Liver (tissue), 9 donors: ENCODE data around the gene NRG3. TPM values are rescaled to one million over a fixed set of nuclear protein-coding genes. Genes with fewer than 3 reads are reported as not detected.

Experiments used
- DNase-seq: peaks from one replicate; pipeline ENCODE4 v3.0.0-alpha.2; 2017; ENCODE audit warnings: low spot score
- H3K27ac ChIP-seq, 2 donors: one replicate each; pipeline ENCODE4 v1.7.0; 2013; ENCODE audit warnings: inconsistent platforms in 2 of 2, low read length in 2 of 2, control low read depth in 1 of 2, low read depth in 1 of 2, mild to moderate bottlenecking in 1 of 2
- H3K27me3 ChIP-seq, 4 donors: one replicate each; pipeline versions ENCODE4 v1.6.1 to v1.7.0; 2013; ENCODE audit warnings: low read length in 3 of 4, inconsistent platforms in 1 of 4, mild to moderate bottlenecking in 1 of 4, moderate library complexity in 1 of 4; ENCODE audit not compliant: control insufficient read depth in 4 of 4, insufficient read depth in 4 of 4
- H3K36me3 ChIP-seq, 4 donors: one replicate each; pipeline versions ENCODE4 v1.6.1 to v1.7.0; 2013; ENCODE audit warnings: low read length in 3 of 4, mild to moderate bottlenecking in 3 of 4, low read depth in 1 of 4, moderate library complexity in 1 of 4; ENCODE audit not compliant: control insufficient read depth in 4 of 4, insufficient read depth in 3 of 4
- H3K4me1 ChIP-seq, 4 donors: one replicate each; pipeline versions ENCODE4 v1.6.1 to v1.7.0; 2013; ENCODE audit warnings: low read length in 3 of 4, mild to moderate bottlenecking in 3 of 4, moderate library complexity in 1 of 4; ENCODE audit not compliant: control insufficient read depth in 4 of 4, insufficient read depth in 4 of 4
- H3K4me3 ChIP-seq, 3 donors: one replicate each; pipeline versions ENCODE4 v1.6.1 to v1.7.0; 2013; ENCODE audit warnings: low read length in 3 of 3, control low read depth in 1 of 3, low read depth in 1 of 3, mild to moderate bottlenecking in 1 of 3
- H3K9ac ChIP-seq, 2 donors: one replicate each; pipeline ENCODE4 v1.7.0; 2013; ENCODE audit warnings: low read length in 2 of 2, mild to moderate bottlenecking in 2 of 2, moderate library complexity in 2 of 2, control low read depth in 1 of 2, low read depth in 1 of 2
- H3K9me3 ChIP-seq, 4 donors: one replicate each; pipeline versions ENCODE4 v1.6.1 to v1.7.0; 2013; ENCODE audit warnings: low read length in 3 of 4; ENCODE audit not compliant: control insufficient read depth in 4 of 4
- ATF3 ChIP-seq: IDR thresholded peaks from 2 replicates; pipeline ENCODE4 v1.6.1; 2016; ENCODE audit warnings: antibody characterized with exemption
- CTCF ChIP-seq: fragments of 150-350 bp; IDR thresholded peaks from 2 replicates; pipeline ENCODE4 v1.5.1; 2017; ENCODE audit warnings: improper control_type of control experiment, low read depth, low read length; ENCODE audit not compliant: missing input control
- EGR1 ChIP-seq, 2 donors: IDR thresholded peaks; 2 replicates each; pipeline ENCODE4 v1.6.1; 2016 to 2018; ENCODE audit warnings: antibody characterized with exemption in 2 of 2, low read depth in 2 of 2
- FOXA2 ChIP-seq: IDR thresholded peaks from 2 replicates; pipeline ENCODE4 v1.6.1; 2016; ENCODE audit warnings: antibody characterized with exemption
- HNF4G ChIP-seq: IDR thresholded peaks from 2 replicates; pipeline ENCODE4 v1.6.1; 2016; ENCODE audit warnings: antibody characterized with exemption
- JUND ChIP-seq, 2 donors: IDR thresholded peaks; 2 replicates each; pipeline ENCODE4 v1.6.1; 2016; ENCODE audit warnings: antibody characterized with exemption in 2 of 2
- NR2F2 ChIP-seq: IDR thresholded peaks from 2 replicates; pipeline ENCODE4 v1.6.1; 2016; ENCODE audit warnings: antibody characterized with exemption
- RAD21 ChIP-seq, 2 donors: IDR thresholded peaks; 2 replicates each; pipeline ENCODE4 v1.6.1; 2016; ENCODE audit warnings: antibody characterized with exemption in 2 of 2, mild to moderate bottlenecking in 2 of 2
- RXRA ChIP-seq, 2 donors: IDR thresholded peaks; 2 replicates each; pipeline ENCODE4 v1.6.1; 2017 to 2018; ENCODE audit warnings: antibody characterized with exemption in 2 of 2, mild to moderate bottlenecking in 1 of 2
- TAF1 ChIP-seq: conservative IDR thresholded peaks from 2 replicates; pipeline ENCODE4 v1.6.1; 2016; ENCODE audit warnings: antibody characterized with exemption, mild to moderate bottlenecking
- YY1 ChIP-seq: IDR thresholded peaks from 2 replicates; pipeline ENCODE4 v1.6.1; 2016; ENCODE audit warnings: antibody characterized with exemption, mild to moderate bottlenecking
- ZBTB33 ChIP-seq: IDR thresholded peaks from 2 replicates; pipeline ENCODE4 v1.6.1; 2016; ENCODE audit warnings: antibody characterized with exemption
- WGBS: extraction: QIAGEN DNeasy Blood & Tissue Kit; methylation state at CpG from one replicate; pipeline ENCODE4 v1.1.7; 2013; 5-methylcytosine and 5-hydroxymethylcytosine counted together
- polyA plus RNA-seq, 2 donors: library from polyadenylated mRNA; stranded (reverse) in 1 of 2; unstranded in 1 of 2; fragments of 200-250 nt in 1 of 2; fragments of >200 nt in 1 of 2; fragmentation: Nextera tagmentation in 1 of 2; extraction: Ambion mirVana in 1 of 2; gene quantifications; one replicate each; pipeline versions ENCODE4 v1.2.1 to v1.2.3, GENCODE V29; 2013 to 2015
- total RNA-seq, 2 donors: library from RNA; depleted of rRNA; stranded (reverse); fragments of >200 nt; gene quantifications; one replicate each; pipeline ENCODE4 v1.2.3, GENCODE V29; 2014
- donor health status: healthy.
- donor health status: healthy.
- donor health status: healthy.
- donor health status: healthy.
- donor health status: healthy.

Gene NRG3
- total and polyA plus RNA-seq, 4 donors: 0.24 to 3.7 (median 0.38) TPM

- no peaks in the 10 kb centered on the region for H3K9me3 ChIP-seq
- no peaks in the 10 kb centered on the region for H3K27me3 ChIP-seq
- H3K27ac ChIP-seq: no peak overlapping the region
- H3K36me3 ChIP-seq: no peaks in the 10 kb centered on the region
- H3K9ac ChIP-seq: no peak overlapping the region
- TF ChIP-seq RXRA (IDR thresholded peaks at IDR 0.05) (no peak), RAD21 (IDR thresholded peaks at IDR 0.05) (no peak), YY1 (no peak), EGR1 (IDR thresholded peaks at IDR 0.05; ENCODE audit: low read depth in 2 of 2) (no peak), FOXA2 (no peak), TAF1 (no peak), ATF3 (no peak), CTCF (no peak)
- H3K4me3 ChIP-seq: no peak overlapping the region
- WGBS: 89% methylated on average over 7 of the region's 7 CpGs
- DNase-seq: no peak
- no peaks in the 10 kb centered on the region for H3K4me1 ChIP-seq
Measured at GRCh38 chr10:82815680-82816079, 940.7 kb downstream of the NRG3 start.

- Histone ChIP-seq H3K27ac (no peak overlapping the region), H3K9ac (no peak overlapping the region), H3K36me3 (no peaks in the 10 kb centered on the region), H3K4me3 (no peak overlapping the region), H3K27me3 (no peaks in the 10 kb centered on the region), H3K4me1 (no peaks in the 10 kb centered on the region), H3K9me3 (no peaks in the 10 kb centered on the region)
- no peak for DNase-seq
- TF ChIP-seq EGR1 (IDR thresholded peaks at IDR 0.05; ENCODE audit: low read depth in 2 of 2): no peak
- TF ChIP-seq CTCF: no peak
- no peak for TF ChIP-seq NR2F2
- TF ChIP-seq TAF1: no peak
- TF ChIP-seq FOXA2: no peak
- no peak for TF ChIP-seq ATF3
- WGBS: 90% methylated on average over 6 of the region's 6 CpGs
Measured at GRCh38 chr10:82817676-82818422, 942.9 kb downstream of the NRG3 start.

- Histone ChIP-seq H3K9ac (no peak overlapping the region), H3K36me3 (no peaks in the 10 kb centered on the region), H3K27ac (no peak overlapping the region), H3K4me1 (no peaks in the 10 kb centered on the region), H3K4me3 (no peak overlapping the region), H3K27me3 (no peaks in the 10 kb centered on the region), H3K9me3 (no peaks in the 10 kb centered on the region)
- no peak for DNase-seq
- WGBS: 62% methylated on average over 2 of the region's 2 CpGs
- no peak for TF ChIP-seq HNF4G
- TF ChIP-seq YY1: no peak
- TF ChIP-seq ZBTB33: no peak
- TF ChIP-seq JUND (IDR thresholded peaks at IDR 0.05): no peak
- no peak for TF ChIP-seq ATF3
- no peak for TF ChIP-seq EGR1 (IDR thresholded peaks at IDR 0.05; ENCODE audit: low read depth in 2 of 2)
Measured at GRCh38 chr10:82821043-82821442, 946.0 kb downstream of the NRG3 start.
